GM13976 (cell line): Measurements from ENCODE around the gene SLC26A9.
"Not testable (repeated sequence)": the region's sequence is repeated elsewhere in the genome, so short reads cannot be mapped to it uniquely, and the experiment has no call there.

Source experiments
- DNase-seq: peaks from one replicate; pipeline ENCODE4 v3.0.0; 2012; ENCODE audit warnings: low spot score
- in situ Hi-C: fragments of 300-500 bp; cut with MboI; formaldehyde crosslinking; loops from one replicate; pipeline ENCODE4 v1.12.0; 2022; ENCODE audit warnings: low sequenced_read_pairs, mixed read lengths, inconsistent platforms; ENCODE audit not compliant: unreplicated experiment
- TF ChIP-seq, protein P1 (sequence below): IDR thresholded peaks from 2 replicates; pipeline ENCODE4 v1.5.1; 2012; ENCODE audit warnings: borderline replicate concordance, mild to moderate bottlenecking; ENCODE audit not compliant: insufficient read depth; ENCODE audit errors: extremely low read depth, missing control alignments, control extremely low read depth

Gene SLC26A9

DNA sequence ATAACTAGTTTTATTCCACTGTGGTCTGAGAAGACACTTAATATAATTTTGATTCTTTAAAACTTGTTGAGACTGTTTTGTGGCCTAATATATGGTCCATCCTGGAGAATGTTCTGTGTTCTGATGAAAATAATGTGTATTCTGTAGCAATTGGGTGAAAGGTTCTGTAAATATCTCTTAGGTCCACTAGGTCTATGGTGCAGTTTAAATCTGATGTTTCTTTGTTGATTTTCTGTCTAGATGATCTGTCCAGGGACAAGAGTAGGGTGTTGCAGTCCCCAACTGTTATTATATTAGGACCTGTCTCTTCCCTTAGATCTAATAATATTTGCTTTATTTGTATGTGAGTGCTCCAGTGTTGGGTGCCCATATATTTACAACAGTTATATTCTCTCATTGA lies 59.5 kb downstream of the SLC26A9 start:
- TF ChIP-seq, protein P1, sequence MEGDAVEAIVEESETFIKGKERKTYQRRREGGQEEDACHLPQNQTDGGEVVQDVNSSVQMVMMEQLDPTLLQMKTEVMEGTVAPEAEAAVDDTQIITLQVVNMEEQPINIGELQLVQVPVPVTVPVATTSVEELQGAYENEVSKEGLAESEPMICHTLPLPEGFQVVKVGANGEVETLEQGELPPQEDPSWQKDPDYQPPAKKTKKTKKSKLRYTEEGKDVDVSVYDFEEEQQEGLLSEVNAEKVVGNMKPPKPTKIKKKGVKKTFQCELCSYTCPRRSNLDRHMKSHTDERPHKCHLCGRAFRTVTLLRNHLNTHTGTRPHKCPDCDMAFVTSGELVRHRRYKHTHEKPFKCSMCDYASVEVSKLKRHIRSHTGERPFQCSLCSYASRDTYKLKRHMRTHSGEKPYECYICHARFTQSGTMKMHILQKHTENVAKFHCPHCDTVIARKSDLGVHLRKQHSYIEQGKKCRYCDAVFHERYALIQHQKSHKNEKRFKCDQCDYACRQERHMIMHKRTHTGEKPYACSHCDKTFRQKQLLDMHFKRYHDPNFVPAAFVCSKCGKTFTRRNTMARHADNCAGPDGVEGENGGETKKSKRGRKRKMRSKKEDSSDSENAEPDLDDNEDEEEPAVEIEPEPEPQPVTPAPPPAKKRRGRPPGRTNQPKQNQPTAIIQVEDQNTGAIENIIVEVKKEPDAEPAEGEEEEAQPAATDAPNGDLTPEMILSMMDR, result no peak
- no peak for DNase-seq
- in situ Hi-C loops, result no loop called here

DNA sequence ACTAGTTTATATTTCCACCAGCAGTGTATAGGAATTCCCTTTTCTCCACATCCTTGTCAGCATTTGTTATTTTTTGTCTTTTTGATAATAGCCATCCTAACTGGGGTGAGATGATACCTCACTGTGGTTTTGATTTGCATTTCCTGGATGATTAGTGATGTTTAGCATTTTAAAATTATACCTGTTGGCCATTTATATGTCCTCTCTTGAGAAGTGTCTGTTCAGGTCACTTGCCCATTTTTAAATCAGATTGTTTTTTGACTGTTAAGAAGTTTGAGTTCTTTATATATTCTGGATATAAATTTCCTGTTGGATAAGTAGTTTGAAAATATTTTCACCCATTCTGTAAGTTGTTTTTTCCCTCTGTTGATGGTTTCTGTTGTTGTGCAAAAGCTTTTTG lies 62.3 kb downstream of the SLC26A9 start:
- in situ Hi-C loops, result no loop called here
- DNase-seq, result no peak
- TF ChIP-seq, protein P1, result no peak

DNA sequence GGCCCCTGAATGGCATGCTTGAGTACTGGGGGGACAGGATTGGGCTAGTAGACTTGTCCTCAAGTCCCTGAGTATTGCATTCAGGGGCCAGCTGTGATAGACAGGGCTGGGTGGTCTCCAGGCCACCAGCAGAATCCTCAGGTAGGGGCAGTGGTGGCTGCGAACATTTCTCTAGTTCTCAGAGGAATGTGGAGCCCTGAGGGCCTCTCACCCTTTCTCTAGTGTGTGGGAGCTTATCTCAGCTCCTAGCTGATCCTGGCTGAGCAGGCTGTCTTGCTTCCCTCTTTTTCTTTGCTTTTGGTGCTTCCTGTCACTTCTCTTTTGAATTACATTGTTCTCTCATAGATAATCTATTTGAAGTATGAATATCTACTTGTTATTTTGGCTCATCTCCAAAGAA lies 63.3 kb downstream of the SLC26A9 start:
- no peak for DNase-seq
- TF ChIP-seq, protein P1, result no peak
- in situ Hi-C loops, result no loop called here

DNA sequence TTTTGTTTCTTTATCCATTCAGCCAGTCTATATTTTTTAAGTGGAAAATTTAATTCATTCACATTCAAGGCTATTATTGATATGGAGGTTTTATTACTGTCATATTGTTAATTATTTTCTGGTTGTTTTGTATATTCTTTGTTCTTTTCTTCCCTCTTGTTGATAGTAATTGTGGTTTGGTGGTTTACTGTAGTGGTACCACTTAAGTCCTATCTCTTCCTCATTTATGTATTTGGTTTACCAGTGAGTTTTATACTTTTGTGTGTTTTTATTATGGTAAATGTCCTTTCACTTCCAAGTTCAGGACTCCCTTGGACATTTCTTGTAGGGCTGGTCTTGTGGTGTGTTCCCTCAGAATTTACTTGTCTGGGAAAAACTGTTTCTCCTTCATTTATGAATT lies 65.2 kb downstream of the SLC26A9 start:
- in situ Hi-C loops, result no loop called here
- no peak for DNase-seq
- TF ChIP-seq, protein P1, result no peak

DNA sequence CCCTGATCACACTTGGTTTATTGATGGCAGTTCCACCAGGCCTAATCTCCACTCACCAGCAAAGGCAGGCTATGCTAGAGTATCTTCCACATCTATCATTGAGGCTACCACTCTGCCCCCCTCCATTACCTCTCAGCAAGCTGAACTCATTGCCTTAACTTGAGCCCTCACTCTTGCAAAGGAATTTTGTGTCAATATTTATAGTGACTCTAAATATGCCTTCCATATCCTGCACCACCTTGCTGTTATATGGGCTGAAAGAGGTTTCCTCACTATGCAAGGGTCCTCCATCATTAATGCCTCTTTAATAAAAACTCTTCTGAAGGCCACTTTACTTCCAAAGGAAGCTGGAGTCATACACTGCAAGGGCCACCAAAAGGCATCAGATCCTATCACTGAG lies 70.1 kb downstream of the SLC26A9 start:
- DNase-seq, in situ Hi-C loops: not testable (repeated sequence)

DNA sequence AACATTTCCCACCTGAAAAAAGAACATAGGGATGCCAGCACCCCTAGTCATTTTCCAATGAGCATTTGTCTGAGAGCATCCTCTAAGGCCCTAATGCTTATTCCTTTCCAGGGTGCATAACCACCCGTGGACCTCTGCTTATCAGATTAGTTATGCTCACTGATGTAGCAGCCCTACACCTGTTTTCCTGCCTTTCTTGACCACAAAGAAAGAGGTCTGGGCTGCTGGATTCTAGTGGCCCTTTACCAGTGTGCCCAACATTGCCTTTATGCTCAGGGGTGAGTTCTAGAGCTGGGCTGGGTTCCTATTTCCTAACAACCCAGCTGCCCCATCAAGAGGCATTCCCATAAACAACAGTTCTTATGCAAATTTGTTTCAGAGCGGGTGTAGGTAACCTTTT lies 73.0 kb downstream of the SLC26A9 start:
- in situ Hi-C loops, result no loop called here
- DNase-seq, result no peak
- TF ChIP-seq, protein P1, result no peak
